NCI-H1417 (cell line): ENCODE results near the gene RGMB.

Experiments
- DNase-seq, 3 experiments: peaks; one replicate each; lab custom pipeline; 2025; lab: John Stamatoyannopoulos, UW

Gene RGMB

DNA sequence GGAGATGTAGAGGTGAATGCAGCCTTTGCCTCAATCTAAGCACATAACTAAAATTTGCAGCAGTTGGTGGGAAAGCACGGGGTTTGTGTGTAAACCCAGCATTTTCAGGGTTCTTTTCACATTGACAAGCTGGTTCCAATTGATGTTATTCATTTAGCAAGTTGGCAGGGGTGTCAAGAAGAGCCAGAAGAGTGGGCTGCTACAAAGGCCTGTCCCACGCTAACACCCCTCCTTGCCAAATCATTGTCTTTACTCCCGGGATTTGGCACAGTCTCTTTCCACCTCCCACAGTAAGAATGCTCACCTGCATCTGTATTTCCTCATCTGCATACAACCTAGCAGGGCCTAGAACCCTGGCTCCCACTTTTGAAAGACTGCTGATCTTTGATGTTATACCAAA, 11.8 kb downstream of the RGMB start:
- DNase-seq = no peak

DNA sequence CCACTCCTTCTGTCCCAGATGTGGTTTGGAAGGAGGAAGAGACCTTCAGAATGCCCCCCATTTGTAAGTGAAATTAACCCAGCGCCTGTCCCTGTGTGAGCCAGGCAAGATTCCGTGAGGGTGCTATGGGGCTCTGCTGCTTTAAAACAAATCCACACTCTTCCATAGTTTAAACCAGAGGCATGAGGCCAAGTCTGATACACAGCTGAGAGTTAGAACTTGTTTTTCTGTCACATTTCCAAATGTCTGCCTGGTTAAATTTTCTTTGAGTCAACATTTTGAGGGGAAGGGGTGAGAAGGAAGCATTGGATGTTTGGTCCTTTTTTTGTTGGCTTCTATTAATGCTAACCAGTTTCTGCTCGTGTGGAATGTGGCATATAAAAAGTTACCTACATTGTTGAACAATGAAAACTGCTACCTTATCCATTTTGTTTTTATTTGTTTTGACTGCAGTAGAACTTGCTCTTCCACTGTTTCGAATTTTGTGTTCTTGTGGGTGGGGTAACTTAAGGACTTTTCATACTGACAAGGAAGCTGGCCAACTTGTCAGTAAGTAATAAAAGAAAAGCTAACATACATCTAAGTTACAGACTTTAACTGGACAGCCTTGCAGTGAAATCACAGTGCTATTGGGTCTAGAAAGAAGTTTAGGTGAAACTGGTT, 12.9 kb downstream of the RGMB start:
- peak in 1 of 3 experiments; percentile 19 for DNase-seq

DNA sequence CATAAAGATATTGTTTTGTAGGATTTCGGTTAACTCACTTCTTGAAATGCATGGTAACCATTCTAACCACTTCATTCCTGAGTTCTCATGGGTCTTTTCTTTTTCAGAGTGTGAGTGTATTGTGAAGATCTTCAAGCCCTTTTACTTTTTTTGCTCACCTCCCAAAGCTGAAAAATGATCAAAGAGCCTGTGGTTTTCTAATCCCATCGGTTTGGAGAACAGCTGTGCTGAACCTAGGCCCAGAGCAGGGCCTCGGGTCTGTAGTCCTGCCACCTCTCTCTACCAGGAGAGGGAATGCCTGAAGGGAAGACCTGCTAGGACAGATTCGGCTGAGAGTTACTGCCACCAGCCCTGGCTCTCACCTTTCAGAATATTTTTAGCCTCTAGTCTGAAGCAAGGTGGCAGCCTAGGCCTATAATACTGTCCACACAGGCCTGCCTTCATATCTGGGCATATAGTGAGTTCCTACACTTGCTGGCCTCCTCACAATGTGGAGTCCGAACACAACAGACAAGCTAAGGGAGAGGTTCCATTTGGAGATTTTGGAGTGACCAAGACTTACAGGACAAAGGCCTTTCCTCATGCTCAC, 13.8 kb downstream of the RGMB start:
- DNase-seq = no peak

DNA sequence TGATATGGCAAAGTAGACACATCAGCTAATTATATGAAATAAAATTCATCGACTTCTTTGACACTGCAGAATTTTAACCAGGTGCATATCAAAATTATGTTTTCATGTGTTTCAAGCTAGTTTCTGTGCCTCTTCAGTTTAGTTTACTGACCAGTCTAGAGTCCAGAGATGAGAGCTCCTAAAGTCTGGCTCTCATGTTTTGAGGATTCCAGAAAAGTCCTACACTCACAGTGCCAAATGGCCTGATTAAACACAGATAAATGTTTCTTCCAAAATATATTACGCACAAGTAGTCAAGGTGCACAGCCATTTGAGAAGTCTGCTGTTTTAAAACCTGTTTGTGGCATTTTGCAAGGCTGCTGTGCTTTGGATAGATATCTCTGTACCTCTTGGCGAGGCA, 15.6 kb downstream of the RGMB start:
- DNase-seq = no peak

DNA sequence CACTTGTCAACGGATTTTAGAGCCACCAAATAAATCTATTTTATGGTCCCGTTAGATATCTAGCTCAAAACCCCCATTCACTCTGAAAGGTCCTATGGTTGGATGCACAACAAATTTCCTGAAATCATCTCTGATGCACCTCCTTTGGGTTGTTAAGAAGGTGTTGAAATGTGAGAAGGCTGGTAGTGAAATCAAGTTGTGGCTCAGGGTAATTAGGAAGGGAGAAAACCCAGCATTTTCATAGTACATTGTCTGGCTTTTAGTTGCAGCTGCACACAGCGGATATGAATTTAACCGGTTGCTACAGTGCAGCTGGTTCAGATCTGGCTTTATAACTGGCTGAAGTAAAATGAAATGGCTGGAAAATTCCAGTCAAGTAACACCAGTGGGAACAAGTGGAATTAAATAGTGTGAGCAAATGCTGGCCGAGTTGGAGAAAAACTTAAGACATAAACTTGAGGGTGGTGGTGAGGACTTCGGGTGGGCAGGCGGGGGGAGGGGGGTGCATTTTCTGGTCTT, 17.6 kb downstream of the RGMB start:
- DNase-seq = no peak

DNA sequence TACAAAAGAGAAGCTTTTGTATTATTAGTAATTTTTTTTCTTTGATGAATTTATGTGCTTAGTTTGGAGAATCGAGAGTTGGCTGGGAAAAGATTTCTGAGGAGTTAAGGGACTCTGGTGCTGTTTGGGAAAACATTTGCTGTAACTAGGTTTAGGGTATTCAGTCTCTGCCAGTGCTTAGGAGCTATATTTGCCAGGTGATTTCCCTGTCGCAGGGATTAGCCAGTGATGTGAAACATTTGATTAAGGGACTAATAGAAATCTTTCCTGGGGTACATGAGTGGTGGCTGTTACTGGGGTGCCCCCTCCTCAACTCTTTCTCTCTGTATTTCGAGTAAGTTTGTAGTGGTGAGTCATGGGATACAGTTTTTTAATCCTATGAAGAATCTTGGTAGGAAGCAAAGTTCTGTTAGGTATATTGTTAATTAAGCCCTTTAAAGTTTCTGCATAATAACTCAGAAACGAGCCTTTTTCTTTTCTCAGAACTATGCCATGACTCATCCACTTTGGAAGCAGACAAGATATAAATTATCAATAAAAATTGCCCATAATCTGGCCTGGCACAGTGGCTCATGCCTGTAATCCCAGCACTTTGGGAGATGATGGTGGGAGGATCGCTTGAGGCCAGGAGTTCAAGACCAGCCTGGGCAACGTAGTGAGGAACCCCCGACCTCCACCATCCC, 18.6 kb downstream of the RGMB start:
- no peak for DNase-seq

DNA sequence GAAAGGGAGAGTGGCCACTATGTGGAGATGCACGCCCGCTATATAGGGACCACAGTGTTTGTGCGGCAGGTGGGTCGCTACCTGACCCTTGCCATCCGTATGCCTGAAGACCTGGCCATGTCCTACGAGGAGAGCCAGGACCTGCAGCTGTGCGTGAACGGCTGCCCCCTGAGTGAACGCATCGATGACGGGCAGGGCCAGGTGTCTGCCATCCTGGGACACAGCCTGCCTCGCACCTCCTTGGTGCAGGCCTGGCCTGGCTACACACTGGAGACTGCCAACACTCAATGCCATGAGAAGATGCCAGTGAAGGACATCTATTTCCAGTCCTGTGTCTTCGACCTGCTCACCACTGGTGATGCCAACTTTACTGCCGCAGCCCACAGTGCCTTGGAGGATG, 19.8 kb downstream of the RGMB start:
- no peak for DNase-seq

DNA sequence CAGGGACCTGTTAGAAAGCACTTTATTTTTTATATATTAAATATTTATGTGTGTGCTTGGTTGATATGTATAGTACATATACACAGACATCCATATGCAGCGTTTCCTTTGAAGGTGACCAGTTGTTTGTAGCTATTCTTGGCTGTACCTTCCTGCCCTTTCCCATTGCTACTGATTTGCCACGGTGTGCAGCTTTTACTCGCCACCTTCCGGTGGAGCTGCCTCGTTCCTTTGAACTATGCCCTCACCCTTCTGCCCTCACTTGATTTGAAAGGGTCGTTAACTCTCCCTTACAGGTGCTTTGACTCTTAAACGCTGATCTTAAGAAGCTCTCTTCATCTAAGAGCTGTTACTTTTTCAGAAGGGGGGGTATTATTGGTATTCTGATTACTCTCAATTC, 20.5 kb downstream of the RGMB start:
- no peak for DNase-seq

DNA sequence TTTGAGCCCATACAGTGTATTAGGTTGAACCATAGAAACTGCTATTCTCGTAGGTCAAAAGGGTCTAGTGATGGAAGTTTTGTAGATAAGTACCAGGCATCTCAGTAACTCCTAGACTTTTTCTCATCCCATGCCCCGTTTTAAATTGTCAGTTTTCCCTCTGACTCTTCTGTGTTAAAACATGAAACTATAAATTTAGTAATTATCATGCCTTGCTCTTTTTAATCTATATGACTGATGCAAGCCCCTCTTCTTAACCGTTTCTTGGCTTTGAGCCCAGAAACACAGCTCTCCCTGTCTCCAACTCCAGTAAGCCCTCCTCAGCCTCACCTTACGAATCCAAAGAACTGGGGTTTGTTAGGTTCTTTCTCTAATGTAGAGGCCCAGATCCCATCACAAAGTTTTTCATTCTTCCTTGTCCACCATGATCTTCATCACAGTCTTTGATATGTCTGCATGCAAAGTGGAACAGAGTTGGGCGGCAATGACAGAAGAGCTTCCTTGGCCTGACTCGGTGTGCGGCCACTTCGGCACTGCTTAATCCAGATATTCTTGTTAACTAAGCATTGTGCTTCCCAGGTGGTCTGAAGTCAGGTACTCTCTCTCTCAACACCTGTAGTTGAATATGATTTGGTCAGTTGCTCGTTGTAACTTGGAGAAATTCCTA, 21.1 kb downstream of the RGMB start:
- DNase-seq = no peak

DNA sequence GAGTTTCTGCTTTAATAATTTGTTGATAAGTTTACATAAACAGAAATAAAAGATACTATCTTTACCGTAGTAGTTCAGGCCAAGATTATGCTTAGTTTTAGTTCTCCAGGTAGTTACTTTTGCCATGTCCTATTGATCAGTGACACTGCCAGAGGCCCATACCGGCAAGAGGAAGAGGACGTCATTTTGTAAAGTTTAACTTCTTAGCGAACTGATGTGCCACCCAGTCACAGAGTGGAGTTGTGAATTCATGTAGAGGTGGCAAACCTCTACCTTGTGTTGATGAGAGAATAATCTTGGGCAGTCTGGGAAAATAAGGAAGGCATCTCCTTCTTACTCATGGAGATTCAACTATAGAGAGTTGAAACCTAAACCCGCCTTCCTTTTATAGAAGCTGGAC, 21.8 kb downstream of the RGMB start:
- no peak for DNase-seq

DNA sequence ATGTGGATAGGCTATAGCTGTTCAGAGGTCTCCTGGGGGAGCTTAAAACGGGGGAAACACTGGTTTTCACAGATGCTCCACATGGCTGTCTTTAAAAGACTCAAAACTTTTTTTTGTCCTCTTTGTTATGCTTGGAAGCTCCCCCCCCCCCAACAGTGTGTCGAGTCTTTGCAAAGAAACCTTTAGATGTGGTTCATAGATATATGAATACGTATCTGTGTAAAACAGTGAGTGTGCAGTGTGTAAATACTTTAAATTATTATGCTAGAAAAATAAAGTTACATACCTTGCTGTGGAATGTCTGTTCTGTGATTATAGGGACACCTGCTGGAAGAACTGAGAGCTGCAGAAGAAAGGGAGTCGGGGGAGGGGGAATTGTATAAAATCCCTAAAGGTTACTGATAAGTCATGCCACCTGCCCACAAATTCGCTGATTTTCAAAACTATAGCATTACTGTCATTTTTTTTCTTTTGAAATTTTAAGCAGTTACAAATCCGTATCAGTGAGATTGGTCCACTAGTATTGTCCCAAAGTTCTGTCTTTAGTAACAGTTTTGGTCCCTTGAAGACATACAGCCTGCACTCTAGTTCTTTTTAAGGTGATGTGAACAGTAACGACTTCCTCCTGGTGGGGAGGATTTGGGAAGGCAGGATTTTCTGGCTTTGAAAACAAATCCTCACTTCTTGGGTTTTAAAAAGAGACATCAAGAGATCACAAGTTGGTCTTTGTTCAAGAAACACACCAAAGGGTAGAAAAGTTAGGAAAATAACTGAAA, 22.9 kb downstream of the RGMB start:
- DNase-seq = peak; percentile 6 to 55 (median 13)

DNA sequence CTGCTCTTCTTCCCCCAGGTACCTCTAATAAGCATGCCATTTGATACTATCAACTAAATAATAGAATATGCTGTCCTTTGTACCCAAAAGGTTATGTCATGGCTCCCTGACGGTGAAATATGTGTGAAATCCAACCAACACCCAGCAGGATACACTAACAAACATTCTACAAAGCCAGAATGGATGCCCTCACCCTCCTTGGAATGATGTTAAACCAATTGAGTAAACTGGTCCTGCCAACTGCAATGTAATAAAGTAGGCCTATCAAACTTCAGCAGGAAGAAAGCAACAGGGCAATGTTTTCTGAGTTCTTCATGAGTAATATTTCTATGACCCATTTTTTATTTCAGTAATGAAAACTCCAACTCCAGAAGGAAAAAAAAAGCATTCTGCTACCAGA, 24.9 kb downstream of the RGMB start:
- no peak for DNase-seq

DNA sequence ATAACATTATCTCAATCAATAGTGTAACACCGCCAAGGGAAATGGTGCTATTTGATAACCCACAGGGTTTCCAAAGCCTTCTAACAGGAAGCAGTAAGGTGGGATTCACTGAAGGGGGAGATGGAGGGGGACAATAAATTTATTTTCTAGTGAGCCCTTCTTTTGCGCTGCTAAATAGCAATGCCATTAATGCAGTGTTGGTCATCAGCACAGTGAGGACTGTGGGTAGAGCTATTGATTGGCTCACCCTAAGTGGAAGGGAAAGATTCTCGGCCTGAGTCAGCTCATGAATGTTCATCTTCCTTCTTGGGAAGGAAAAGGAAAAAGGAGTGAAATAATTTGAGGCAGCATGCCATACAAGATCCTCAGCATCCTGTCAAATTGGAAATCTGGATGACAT, 25.4 kb downstream of the RGMB start:
- DNase-seq = no peak

DNA sequence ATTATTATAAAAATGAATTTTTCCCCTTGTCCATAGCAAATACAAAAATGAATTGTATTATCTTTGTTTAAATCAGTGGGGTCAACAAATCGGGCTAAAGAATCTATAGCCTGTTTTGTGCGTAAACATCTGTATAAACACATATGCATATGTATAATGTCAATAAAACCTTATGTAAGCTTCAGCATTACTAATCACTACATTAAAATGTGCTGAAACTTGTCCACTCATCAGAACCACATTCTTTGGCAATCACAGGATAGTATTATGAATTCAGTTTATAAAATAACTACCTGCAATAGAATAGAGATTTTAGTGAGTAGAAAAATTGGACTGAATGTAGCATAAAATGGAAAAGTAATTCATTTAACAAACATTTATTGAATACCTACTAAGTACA, 30.6 kb downstream of the RGMB start:
- no peak for DNase-seq

DNA sequence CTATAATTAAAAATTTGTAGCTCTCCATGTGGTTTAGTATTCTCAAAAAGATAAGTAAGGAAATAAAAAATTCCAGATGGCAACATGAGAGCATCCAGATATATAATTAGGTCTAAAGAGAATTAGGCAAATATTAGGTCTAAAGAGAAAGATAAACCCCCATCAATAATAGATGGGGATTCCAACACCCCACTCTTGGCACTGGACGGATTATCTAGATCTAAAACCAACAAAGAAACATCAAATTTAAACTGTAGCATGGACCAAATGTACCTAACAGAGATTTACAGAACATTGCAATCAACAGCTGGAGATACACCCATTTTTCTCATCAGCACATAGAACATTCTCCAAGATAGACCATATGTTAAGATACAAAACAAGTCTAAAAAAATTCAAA, 31.6 kb downstream of the RGMB start:
- no peak for DNase-seq

DNA sequence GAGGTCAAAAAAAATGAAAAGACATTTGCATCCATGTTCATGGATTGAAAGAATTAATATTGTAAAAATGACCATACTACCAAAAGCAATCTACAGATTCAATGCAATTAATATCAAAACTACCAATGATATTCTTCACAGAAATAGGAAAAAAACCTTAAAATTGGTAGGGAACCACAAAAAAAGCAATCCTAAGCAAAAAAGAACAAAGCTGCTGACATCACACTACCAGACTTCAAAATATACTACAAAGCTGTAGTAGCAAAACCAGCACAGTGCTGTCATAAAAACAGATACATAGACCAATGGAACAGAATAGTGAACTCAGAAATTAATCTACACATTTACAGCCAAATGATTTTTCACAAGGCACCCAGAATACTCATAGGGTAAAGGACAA, 34.3 kb downstream of the RGMB start:
- DNase-seq = no peak

DNA sequence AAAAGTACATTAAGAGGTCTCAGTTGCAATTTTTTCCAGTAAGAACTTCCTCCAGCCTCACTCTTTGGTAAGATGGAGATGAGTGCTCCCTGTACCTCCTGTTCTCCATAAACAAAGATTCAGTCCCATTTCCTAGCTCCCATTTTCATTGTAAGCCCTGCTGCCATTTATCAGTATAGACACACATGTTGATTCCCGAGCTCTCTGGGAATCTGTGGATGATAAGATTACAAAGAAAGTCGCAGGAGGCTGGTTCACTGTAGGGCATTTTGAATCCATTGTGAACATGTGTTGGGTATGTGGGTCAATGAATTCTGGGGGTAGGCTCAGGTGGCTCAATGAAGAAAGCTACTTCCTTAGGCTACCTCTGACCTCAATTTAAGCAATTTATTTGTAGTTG, 36.7 kb downstream of the RGMB start:
- no peak for DNase-seq

DNA sequence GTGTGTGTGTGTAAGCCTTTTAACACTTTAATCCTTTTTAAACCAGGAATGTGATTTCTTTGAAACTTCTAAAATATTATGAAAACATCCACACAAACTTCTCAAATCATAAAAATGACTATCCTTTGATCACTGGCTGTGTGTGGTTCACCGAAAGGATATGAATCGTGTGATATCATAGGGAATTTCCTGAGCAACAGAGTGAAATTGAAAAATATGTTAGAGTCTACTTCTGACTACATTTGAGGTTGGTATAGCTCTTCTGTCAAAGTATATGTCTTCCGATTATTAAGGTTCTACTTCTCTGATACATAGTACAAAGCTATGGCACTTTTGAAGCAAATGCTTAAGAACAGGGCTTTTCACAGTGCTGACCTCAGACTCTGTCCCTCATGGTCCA, 40.3 kb downstream of the RGMB start:
- DNase-seq = no peak

DNA sequence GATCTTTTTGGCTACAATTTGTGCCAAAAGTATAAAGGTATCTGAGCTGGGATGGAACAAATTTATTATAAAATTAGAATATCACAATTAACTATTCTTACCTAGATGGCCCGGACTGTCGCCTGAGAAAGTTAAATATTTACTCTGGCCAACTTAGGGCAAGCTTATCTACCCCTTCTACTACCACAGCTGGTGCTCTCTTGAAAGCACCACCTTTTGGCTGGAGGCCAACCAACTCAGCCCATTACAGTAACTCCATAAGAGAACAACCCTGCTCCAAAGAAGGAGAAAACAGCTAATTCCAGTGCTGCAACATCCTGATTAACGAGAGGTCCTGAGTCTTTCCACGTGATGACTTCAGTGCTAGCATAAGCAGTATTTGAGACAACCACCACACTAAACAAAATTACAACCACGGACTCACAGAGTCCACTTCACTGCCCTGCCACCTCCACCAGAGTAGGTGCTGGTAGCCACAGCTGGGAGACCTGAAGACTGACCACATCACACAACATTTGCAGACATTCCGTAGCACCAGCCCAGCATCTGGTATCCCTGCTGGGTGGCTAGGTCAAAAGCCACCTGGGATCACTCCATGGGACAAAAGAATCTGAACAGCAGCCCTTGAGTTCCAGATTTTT, 43.2 kb downstream of the RGMB start:
- DNase-seq = peak; percentile 2 to 44 (median 36)

DNA sequence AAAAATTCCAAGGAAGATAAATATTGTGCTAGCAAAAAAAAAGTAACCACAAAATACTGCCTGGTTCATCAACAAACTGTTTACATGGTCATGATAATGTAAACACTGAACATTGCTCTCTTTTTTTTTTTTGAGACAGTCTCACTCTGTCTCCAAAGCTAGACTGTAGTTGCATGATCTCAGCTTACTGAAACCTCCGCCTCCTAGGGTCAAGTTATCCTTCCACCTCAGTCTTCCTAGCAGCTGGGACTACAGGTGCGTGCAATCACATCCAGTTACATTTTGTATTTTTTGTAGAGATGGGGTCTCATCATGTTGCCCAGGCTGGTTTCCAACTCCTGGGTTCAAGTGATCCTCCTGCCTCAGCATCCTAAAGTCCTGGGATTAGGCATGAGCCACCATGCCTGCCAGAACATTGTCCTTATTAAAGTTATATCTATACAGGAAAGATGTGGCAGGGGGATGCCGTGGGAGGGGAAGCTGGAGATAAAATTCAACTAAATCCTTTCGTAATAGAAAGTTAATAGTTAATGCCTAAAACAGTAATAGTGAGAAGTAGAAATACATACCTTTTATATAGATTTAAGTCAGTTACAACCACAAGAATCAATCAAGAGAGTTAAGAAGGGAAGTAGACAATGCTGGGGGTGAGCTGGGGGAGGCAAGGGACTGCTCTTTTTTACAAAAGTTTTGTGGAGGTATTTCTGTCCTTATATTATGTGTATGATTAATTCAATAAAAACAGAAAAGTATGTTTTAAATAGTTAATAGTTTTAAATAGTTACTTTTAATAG, 52.3 kb downstream of the RGMB start:
- no peak for DNase-seq

DNA sequence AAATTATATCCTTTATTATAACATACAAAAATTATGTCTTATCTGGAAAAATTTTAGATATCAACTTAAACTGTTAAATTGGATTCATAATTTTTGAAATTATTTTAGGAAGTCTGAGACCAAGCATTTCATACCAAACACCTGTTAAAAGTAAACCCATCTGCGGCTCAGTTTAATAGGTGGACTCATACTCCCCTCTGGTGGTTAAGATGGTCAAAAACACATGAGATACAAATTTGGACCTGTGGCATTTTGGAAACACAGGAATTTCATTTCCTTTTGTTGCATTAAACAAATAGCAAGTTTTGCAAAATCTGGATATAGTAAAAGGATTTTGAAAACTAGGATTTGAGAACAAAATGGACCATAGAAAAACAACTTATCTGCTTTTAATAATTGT, 53.7 kb downstream of the RGMB start:
- DNase-seq = peak; percentile 6 to 61 (median 44)
